ENCODE data around the gene ANKS1B.

DNA sequence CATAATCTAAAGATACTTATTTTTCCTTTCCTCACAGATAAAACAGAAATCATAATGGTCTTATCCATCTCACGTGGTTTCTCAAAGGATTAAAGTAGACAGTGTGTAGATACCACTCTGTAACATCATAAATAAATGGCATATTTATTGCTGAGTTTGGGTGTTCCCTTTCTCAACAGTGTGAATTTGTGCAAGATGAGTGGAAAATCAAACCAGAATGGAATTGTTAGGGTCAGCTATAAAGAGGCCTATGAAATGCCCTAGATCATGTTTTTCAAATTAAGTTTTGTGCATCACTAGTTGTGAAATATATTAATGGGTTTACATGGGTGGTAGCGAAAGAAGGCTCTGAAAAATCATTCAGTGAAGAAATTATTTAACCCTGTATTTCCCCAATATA is 553.5 kb downstream of the ANKS1B start:
- TF ChIP-seq CTCF (IDR thresholded peaks at IDR 0.05) (no peak), POLR2A (IDR thresholded peaks at IDR 0.05) (no peak)
